Endothelial cell of umbilical vein (primary cell): ENCODE results near the gene GRID2. TPM values are rescaled to one million over a fixed set of nuclear protein-coding genes. Genes with fewer than 3 reads are reported as not detected.
A peak's percentile ranks its signal among the peaks of the same experiment; 100 is the strongest.

ENCODE experiments used
- BruUV-seq: library from RNA; stranded (reverse); fragments of 400-500 nt; replicated peaks from 2 replicates; lab custom pipeline; 2021; lab: Mats Ljungman, UMichigan
- CTCF ChIA-PET: fragments of 300-600, 350-600 bp; sonication (Branson Sonifier 250); formaldehyde crosslinking; loops from one replicate; lab custom pipeline; 2021; ENCODE audit warnings: antibody characterized with exemption, inconsistent platforms; lab: Charles Lee
- POLR2A ChIA-PET: fragments of 300-600, 350-600 bp; sonication (Branson Sonifier 250); formaldehyde crosslinking; loops from one replicate; lab custom pipeline; 2021; ENCODE audit warnings: antibody characterized with exemption, inconsistent platforms; lab: Charles Lee
- DNase-seq: peaks from one replicate; pipeline ENCODE4 v3.0.0-alpha.2; 2011; ENCODE audit warnings: low read depth, low spot score
- FAIRE-seq: peaks from 2 replicates; lab custom pipeline; 2011; peaks lifted over from hg19 to GRCh38; lab: Jason Lieb, UNC
- H2AFZ ChIP-seq: 2 replicates; pipeline ENCODE4 v1.6.0; 2012; ENCODE audit warnings: low read depth, low read length, control low read depth, inconsistent platforms
- H3K27ac ChIP-seq: 2 replicates; pipeline ENCODE4 v1.5.1; 2011; ENCODE audit warnings: low read depth, mild to moderate bottlenecking, control low read depth, low read length, moderate library complexity; ENCODE audit not compliant: insufficient read depth
- H3K27me3 ChIP-seq, 2 experiments: 2 replicates each; pipeline versions ENCODE4 v1.6.0 to v1.6.1; 2011; ENCODE audit warnings: low read length in 2 of 2, mixed read lengths in 1 of 2; ENCODE audit not compliant: control insufficient read depth in 2 of 2, insufficient read depth in 2 of 2
- H3K36me3 ChIP-seq, 2 experiments: 2 replicates in 1 of 2; 3 replicates in 1 of 2; pipeline ENCODE4 v1.5.1; 2011; ENCODE audit warnings: low read length in 2 of 2, mild to moderate bottlenecking in 1 of 2, moderate library complexity in 1 of 2; ENCODE audit not compliant: control insufficient read depth in 2 of 2, insufficient read depth in 2 of 2; ENCODE audit errors: extremely low read depth in 1 of 2
- H3K4me1 ChIP-seq: 3 replicates; pipeline ENCODE4 v1.5.1; 2011; ENCODE audit warnings: mild to moderate bottlenecking, low read length; ENCODE audit not compliant: control insufficient read depth, insufficient read depth; ENCODE audit errors: extremely low read depth
- H3K4me2 ChIP-seq: 2 replicates; pipeline ENCODE4 v1.6.1; 2011; ENCODE audit warnings: low read length, control low read depth, mixed read lengths; ENCODE audit not compliant: insufficient read depth
- H3K4me3 ChIP-seq, 3 experiments: fragments of 200-600 bp in 1 of 3; sonication (generic), shearing (Covaris generic) in 1 of 3; replicated peaks in 1 of 3; 2 replicates each; pipeline ENCODE4 v1.5.1; 2011 to 2016; ENCODE audit warnings: control low read depth in 3 of 3, low read length in 3 of 3, mild to moderate bottlenecking in 2 of 3, inconsistent platforms in 1 of 3, low read depth in 1 of 3, moderate library complexity in 1 of 3; ENCODE audit not compliant: insufficient read depth in 1 of 3
- H3K79me2 ChIP-seq: 2 replicates; pipeline ENCODE4 v1.6.0; 2012; ENCODE audit warnings: low read length, inconsistent platforms; ENCODE audit not compliant: control insufficient read depth, insufficient read depth
- H3K9ac ChIP-seq: replicated peaks from 2 replicates; pipeline ENCODE3; 2011; ENCODE audit warnings: low read length, control low read depth; ENCODE audit not compliant: insufficient read depth; ENCODE audit errors: extremely low read depth
- H3K9me1 ChIP-seq: replicated peaks from 3 replicates; pipeline ENCODE4 v1.6.0; 2011; ENCODE audit warnings: mild to moderate bottlenecking, low read length; ENCODE audit not compliant: control insufficient read depth, insufficient read depth; ENCODE audit errors: extremely low read depth
- H3K9me3 ChIP-seq: replicated peaks from 2 replicates; pipeline ENCODE4 v1.5.1; 2012; ENCODE audit warnings: low read length, inconsistent platforms; ENCODE audit not compliant: control insufficient read depth, insufficient read depth
- H4K20me1 ChIP-seq: replicated peaks from 2 replicates; pipeline ENCODE3; 2011; ENCODE audit warnings: mild to moderate bottlenecking, low read length; ENCODE audit not compliant: control insufficient read depth, insufficient read depth; ENCODE audit errors: extremely low read depth
- CTCF ChIP-seq, 2 donors: IDR thresholded peaks; 1 replicate in 1 of 2; 2 replicates in 1 of 2; pipeline ENCODE4 v1.5.1; 2011; ENCODE audit warnings: low read length in 2 of 2, mild to moderate bottlenecking in 2 of 2, moderate library complexity in 2 of 2, control low read depth in 1 of 2, inconsistent platforms in 1 of 2, low read depth in 1 of 2; ENCODE audit not compliant: insufficient read depth in 1 of 2; ENCODE audit errors: extremely low read depth in 1 of 2
- EZH2 ChIP-seq: IDR thresholded peaks from 2 replicates; pipeline ENCODE4 v1.6.1; 2012; ENCODE audit warnings: borderline replicate concordance, low read depth, mild to moderate bottlenecking, moderate library complexity, low read length, inconsistent platforms; ENCODE audit not compliant: severe bottlenecking
- FOS ChIP-seq: IDR thresholded peaks from 2 replicates; pipeline ENCODE4 v1.6.1; 2011; ENCODE audit warnings: mild to moderate bottlenecking, low read length, moderate library complexity, borderline replicate concordance; ENCODE audit not compliant: insufficient read depth
- GATA2 ChIP-seq: IDR thresholded peaks from 2 replicates; pipeline ENCODE4 v1.7.0; 2011; ENCODE audit warnings: low read depth, mild to moderate bottlenecking, moderate library complexity, mixed read lengths, low read length; ENCODE audit not compliant: insufficient read length, insufficient read depth
- JUN ChIP-seq: IDR thresholded peaks from 2 replicates; pipeline ENCODE4 v1.6.1; 2011; ENCODE audit warnings: borderline replicate concordance, low read depth; ENCODE audit not compliant: insufficient read length, insufficient read depth
- MAX ChIP-seq: IDR thresholded peaks from 2 replicates; pipeline ENCODE4 v1.6.1; 2011; ENCODE audit not compliant: insufficient read depth, insufficient read length
- MYC ChIP-seq: IDR thresholded peaks from one replicate; pipeline ENCODE4 v1.6.1; 2011; ENCODE audit warnings: mild to moderate bottlenecking, low read depth, low read length
- POLR2A ChIP-seq: IDR thresholded peaks from 2 replicates; pipeline ENCODE4 v1.6.1; 2012; ENCODE audit warnings: low read depth, mild to moderate bottlenecking, control low read depth, low read length
- POLR2AphosphoS5 ChIP-seq: IDR thresholded peaks from 2 replicates; pipeline ENCODE4 v1.6.1; 2012; ENCODE audit warnings: low read depth, mild to moderate bottlenecking, control low read depth, low read length, moderate library complexity; ENCODE audit not compliant: insufficient read depth
- dilution Hi-C: fragments of 300-500 bp; cut with MboI; formaldehyde crosslinking; loops from one replicate; pipeline ENCODE4 v1.15.0; 2019; ENCODE audit warnings: low sequenced_read_pairs; ENCODE audit not compliant: extremely low pct_ligation_motif_present
- intact Hi-C: fragments of 100-400 bp; cut with micrococcal nuclease; formaldehyde crosslinking; loops from one replicate; pipeline ENCODE4 v1.10.0; 2022
- polyA plus RNA-seq, 4 experiments: library from polyadenylated mRNA; depleted of rRNA in 3 of 4; stranded (reverse) in 3 of 4; unstranded in 1 of 4; fragments of >200 nt; gene quantifications; 2 replicates each; pipeline versions ENCODE4 v1.2.1 to v1.2.3, GENCODE V29; 2011 to 2012; ENCODE audit warnings: missing spikeins in 1 of 4
- total RNA-seq: library from RNA; stranded (reverse); gene quantifications from 2 replicates; pipeline ENCODE4 v1.2.3, GENCODE V29; 2021

The GRID2 gene
- total and polyA plus RNA-seq, 2 donors (not counting 3 experiments of a cell fraction or from before 2014, with no cell fraction given), result not detected

GRCh38 chr4:92520563-92520962, 216.8 kb downstream of the GRID2 start:
- Histone ChIP-seq H3K36me3 (no peaks in the 10 kb centered on the region), H3K9ac (no peak overlapping the region), H3K79me2 (no peaks in the 10 kb centered on the region), H3K9me1 (no peaks in the 10 kb centered on the region), H3K27ac (no peak overlapping the region), H3K4me2 (no peak overlapping the region), H2AFZ (no peak overlapping the region), H3K4me3 (no peak overlapping the region), H4K20me1 (no peaks in the 10 kb centered on the region), H3K27me3 (no peaks in the 10 kb centered on the region), H3K4me1 (no peaks in the 10 kb centered on the region), H3K9me3 (no peaks in the 10 kb centered on the region)
- no TSS peak for BruUV-seq
- ChIA-PET POLR2A (no interaction called here), CTCF (no interaction called here)
- intact Hi-C loops (no loop called here), dilution Hi-C loops (no loop called here)
- DNase-seq (peak; percentile 69), FAIRE-seq (peak; percentile 72)
- TF ChIP-seq CTCF (IDR thresholded peaks at IDR 0.05; ENCODE audit: extremely low read depth in 1 of 2, insufficient read depth in 1 of 2, low read depth in 1 of 2, low read length in 2 of 2), result no peak
- peak; percentile 1 for TF ChIP-seq JUN

- H3K79me2 ChIP-seq, result no peaks in the 10 kb centered on the region
- no peaks in the 10 kb centered on the region for H4K20me1 ChIP-seq
- TF ChIP-seq MYC (no peak), EZH2 (no peak), JUN (no peak), POLR2A (no peak), MAX (no peak), FOS (no peak), CTCF (IDR thresholded peaks at IDR 0.05; ENCODE audit: extremely low read depth in 1 of 2, insufficient read depth in 1 of 2, low read depth in 1 of 2, low read length in 2 of 2) (no peak), POLR2AphosphoS5 (no peak), GATA2 (no peak)
- no peaks in the 10 kb centered on the region for H3K36me3 ChIP-seq
- BruUV-seq, result no TSS peak
- no peak overlapping the region for H3K27ac ChIP-seq
- no peaks in the 10 kb centered on the region for H3K9me3 ChIP-seq
- POLR2A ChIA-PET, result no interaction called here
- FAIRE-seq (no peak), DNase-seq (peak; percentile 1)
- no peaks in the 10 kb centered on the region for H3K9me1 ChIP-seq
- dilution Hi-C loops (no loop called here), intact Hi-C loops (no loop called here)
- no peak overlapping the region for H3K4me2 ChIP-seq
- H3K4me3 ChIP-seq, result no peak overlapping the region
- H3K27me3 ChIP-seq, result no peaks in the 10 kb centered on the region
- CTCF ChIA-PET, result no interaction called here
- H2AFZ ChIP-seq, result peak overlapping the region; percentile 13
- H3K4me1 ChIP-seq, result no peaks in the 10 kb centered on the region
- no peak overlapping the region for H3K9ac ChIP-seq
Measured at GRCh38 chr4:92521941-92522340, 218.2 kb downstream of the GRID2 start.
